A375 (cell line): ENCODE results near the gene RIPOR3. TPM values are rescaled to one million over a fixed set of nuclear protein-coding genes. Genes with fewer than 3 reads are reported as not detected.

Experiments
- small RNA-seq: library from RNA; depleted of rRNA; stranded (forward); fragments of <200 nt; gene quantifications from one replicate; pipeline ENCODE3, GENCODE V24; 2014
- total RNA-seq: library from RNA; depleted of rRNA; stranded (reverse); fragments of >200 nt; shearing (Covaris generic); gene quantifications from 2 replicates; pipeline ENCODE4 v1.2.3, GENCODE V29; 2014; rRNA removed

RIPOR3 gene, protein sequence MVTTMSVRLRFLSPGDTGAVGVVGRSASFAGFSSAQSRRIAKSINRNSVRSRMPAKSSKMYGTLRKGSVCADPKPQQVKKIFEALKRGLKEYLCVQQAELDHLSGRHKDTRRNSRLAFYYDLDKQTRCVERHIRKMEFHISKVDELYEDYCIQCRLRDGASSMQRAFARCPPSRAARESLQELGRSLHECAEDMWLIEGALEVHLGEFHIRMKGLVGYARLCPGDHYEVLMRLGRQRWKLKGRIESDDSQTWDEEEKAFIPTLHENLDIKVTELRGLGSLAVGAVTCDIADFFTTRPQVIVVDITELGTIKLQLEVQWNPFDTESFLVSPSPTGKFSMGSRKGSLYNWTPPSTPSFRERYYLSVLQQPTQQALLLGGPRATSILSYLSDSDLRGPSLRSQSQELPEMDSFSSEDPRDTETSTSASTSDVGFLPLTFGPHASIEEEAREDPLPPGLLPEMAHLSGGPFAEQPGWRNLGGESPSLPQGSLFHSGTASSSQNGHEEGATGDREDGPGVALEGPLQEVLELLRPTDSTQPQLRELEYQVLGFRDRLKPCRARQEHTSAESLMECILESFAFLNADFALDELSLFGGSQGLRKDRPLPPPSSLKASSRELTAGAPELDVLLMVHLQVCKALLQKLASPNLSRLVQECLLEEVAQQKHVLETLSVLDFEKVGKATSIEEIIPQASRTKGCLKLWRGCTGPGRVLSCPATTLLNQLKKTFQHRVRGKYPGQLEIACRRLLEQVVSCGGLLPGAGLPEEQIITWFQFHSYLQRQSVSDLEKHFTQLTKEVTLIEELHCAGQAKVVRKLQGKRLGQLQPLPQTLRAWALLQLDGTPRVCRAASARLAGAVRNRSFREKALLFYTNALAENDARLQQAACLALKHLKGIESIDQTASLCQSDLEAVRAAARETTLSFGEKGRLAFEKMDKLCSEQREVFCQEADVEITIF
- 0.05 TPM in 1 of 2 replicates, not detected in the other for total RNA-seq

DNA sequence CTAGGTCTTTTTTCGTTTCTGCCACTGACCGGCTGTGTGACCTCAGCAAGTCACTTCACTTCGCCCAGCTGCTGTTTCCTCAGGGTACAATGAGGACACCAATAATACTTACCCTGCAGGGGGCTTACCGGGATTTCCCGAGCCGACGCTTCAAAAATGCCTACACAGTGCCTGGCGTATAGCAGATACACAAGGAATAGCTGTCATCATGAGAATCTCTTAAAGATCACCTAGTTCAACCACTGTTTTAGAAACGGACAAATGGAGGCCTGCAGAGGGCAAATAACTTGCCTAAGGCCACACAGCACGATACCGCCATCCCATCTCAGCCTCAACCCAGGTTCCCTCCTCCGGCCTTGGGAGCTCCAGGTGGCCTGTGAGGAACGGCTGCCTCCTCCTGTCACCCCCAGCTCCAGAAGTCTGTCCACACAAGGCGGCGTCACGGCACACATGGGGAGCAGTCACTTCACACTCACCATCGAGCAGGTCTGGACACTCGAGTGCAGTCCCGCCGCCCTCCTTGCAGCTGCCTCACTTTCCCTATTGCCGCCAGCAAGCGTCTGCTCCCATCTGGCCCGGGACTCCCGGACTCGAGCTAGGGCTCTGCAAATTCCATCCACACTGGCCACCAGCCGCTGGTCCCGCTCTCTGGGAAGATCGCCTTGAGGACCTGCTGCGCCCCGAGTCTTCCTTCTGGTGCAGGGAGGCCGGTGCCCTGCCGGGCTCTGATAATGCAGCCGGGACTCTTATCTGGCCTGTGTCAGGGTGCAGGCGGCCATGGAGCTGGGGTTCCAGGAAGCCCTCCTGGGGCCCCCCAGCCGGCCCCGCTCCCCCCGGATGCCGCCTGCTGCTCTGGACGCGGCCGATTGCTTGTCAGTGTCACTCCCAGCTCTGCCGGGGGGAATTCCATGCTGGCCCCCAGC, at the start of gene RIPOR3:
Gene RIPOR3, minus strand, starts transcription at position 893 of the 923 bp plus-strand sequence. Its CDS starts 414 bp downstream, at position 479.

DNA sequence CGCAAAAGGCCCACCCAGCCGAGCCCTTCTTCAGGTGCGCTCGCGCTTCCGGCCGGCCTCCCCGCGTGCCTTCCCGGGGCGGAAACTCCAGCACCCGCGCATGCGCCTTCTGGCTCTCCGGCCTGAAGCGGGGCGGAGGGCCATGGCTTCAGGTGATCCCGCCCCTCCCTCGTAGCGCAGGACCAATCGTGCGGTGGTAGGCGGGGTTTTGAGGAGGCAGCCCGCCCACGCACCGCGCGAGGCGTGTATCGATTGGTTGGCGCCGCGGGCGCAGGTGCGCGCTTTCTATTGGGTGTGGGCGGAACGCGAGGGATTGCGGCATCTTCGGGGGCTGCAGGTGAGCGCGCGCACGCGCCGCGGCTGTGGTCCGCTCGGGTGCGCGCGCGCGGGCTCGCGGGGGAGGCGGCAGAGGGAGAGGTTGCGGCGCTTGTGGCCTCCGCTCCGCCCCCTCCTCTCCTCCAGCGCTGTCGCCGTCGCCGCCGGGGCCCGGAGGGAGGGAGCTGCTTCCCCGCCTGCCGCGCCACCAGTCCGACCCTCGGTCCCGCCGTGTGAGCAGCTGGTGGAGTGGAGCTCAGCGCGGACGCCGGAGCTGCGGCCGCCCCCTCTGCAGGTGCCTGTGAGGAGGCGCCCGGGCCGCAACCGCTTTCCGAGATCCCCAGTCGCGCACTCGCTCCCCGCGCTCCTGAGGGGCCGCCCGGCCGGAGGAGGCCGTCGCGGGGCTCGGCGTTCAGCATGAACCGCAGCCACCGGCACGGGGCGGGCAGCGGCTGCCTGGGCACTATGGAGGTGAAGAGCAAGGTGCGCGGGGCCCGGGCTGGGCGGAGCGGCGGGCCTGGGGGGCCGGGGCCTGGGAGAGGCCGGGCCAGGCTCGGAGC, 40.0 kb upstream of the RIPOR3 start, which contains the start of gene PARD6B:
Gene PARD6B, plus strand, starts transcription at position 526 of the 875 bp plus-strand sequence. Its CDS starts 207 bp downstream, at position 733.

Small RNA genes lying within 50 kb of the gene (small RNA-seq; reads per million reads assigned to genes)
- gene MIR1302-5: not detected
- gene MIR645: not detected
- gene RF00019: not detected

Other genes with a start within 250 kb of the RIPOR3 start
- 51.2 and 54.0 TPM in 2 replicates for gene PTPN1, start 181.2 kb downstream of the RIPOR3 start, total RNA-seq
- 2.4 and 2.9 TPM in 2 replicates for gene PARD6B, start 40.0 kb upstream of the RIPOR3 start, total RNA-seq
- 9.0 and 20.6 TPM in 2 replicates for gene BCAS4, start 103.5 kb upstream of the RIPOR3 start, total RNA-seq
- gene ADNP, start 239.9 kb upstream of the RIPOR3 start, total RNA-seq: 35.9 and 54.1 TPM in 2 replicates